NCI-H1105 (cell line): ENCODE results near the gene DENND5B.
"Not testable (repeated sequence)": the region's sequence is repeated elsewhere in the genome, so short reads cannot be mapped to it uniquely, and the experiment has no call there.

ENCODE experiments used
- DNase-seq: peaks from one replicate; lab custom pipeline; 2025; lab: John Stamatoyannopoulos, UW

The DENND5B gene

GRCh38 chr12:31591380-31591901 is 505 bp upstream of the DENND5B start:
- DNase-seq = no peak

DNA sequence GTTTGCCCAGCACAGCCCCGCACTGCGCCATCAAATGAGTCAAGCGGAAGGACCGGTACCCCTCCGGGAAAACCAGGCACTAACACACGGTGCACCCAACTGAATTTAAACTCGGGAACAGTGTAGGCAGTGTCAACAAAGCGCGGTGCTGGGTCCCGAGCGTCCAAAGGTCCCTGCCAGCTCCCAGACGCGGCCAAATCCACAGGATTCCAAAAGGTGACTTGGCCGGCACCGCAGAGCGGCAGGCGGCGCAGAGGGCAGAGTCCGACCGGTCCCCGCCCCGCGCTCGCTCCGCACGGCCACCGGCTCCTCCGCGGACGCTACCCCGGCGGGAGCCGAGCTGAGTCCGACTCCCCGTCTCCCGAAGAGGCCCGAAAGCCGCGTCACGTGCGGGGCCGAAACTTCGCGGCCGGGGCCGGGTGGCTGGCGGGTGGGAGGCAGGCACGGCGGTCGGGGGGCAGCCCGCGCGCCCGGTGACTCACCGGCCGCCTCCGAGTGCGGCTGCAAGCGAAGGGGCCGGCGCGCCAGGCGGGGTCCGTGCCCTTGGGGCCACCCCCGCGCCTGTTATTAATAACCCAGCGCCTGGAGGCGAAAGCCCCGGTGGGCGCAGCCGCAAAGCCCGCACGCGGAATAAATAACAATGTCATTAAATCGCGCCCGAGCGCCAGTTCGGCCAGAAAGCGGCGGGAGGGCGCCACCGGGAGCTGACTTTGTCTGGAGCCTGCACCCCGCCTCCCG is 863 bp downstream of the DENND5B start:
- DNase-seq = peak; percentile 42

GRCh38 chr12:31589598-31589903 is 1.4 kb downstream of the DENND5B start:
- DNase-seq = peak; percentile 59

DNA sequence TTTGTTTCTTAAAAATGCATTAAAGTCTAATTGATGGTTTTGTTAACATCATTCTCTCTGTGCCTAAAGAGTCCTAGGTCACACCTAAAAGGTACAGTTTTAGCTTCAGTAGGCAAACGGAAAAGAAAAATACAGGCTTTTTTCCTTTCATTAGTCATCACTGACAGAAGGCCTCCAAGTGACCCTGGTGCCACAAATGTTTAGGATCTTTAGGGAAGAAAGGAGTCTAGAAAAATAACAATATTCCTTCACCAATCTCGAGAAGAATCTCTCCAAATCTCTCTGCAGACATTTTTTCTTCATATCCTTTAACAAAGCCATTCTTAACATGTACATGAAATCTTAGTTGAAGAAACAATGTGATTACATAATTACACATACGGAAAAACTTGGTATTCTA is 2.0 kb downstream of the DENND5B start:
- no peak for DNase-seq

GRCh38 chr12:31586728-31587127 is 4.2 kb downstream of the DENND5B start:
- no peak for DNase-seq

- DNase-seq = no peak
These were observed 5.0 kb downstream of the DENND5B start for GRCh38 chr12:31585895-31586294.

- no peak for DNase-seq
These were observed 5.7 kb downstream of the DENND5B start for GRCh38 chr12:31585271-31585670.

GRCh38 chr12:31584782-31585181 is 6.2 kb downstream of the DENND5B start:
- no peak for DNase-seq

DNA sequence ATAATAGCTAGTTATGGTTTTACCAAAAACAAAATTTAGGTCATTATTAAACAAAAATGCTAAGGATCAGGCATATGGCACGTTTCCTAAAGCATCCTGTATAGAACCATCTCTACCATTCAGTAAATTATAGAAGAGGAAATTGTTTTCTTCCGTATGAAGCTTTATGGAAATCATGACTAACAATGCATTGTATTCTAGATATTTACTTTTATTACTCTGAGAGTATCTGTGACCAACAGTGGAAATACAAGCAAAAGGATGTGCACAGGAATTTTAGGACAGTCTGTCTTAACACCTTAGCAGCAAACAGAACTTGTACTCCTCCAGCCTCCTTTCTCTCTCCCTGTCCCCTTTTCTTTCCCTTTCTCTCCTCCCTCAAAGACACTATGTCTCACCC is 7.1 kb downstream of the DENND5B start:
- no peak for DNase-seq

DNA sequence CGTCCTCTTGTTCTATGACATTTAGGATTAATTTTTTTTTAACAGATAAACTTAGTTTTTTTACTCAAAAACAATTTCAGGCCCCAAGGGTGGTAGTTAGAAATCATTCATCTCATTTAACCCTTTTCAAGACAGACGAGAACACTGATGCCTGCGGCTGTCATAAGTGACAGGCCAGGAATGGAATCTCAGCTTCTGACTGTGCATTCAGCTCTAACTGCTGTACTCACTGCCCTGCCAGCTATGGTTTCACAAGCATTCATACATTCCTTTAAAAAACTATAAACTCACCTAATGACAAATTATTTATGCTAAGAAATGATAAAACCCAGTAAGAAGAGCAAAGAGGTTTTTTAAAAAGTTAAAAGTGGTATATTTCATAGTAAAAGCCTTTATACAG is 8.8 kb downstream of the DENND5B start:
- no peak for DNase-seq

GRCh38 chr12:31578632-31579031 is 12.3 kb downstream of the DENND5B start:
- DNase-seq = no peak

GRCh38 chr12:31574803-31575575 is 15.9 kb downstream of the DENND5B start:
- DNase-seq = no peak

- DNase-seq = not testable (repeated sequence)
These were observed 16.6 kb downstream of the DENND5B start for GRCh38 chr12:31574367-31574766.

DNA sequence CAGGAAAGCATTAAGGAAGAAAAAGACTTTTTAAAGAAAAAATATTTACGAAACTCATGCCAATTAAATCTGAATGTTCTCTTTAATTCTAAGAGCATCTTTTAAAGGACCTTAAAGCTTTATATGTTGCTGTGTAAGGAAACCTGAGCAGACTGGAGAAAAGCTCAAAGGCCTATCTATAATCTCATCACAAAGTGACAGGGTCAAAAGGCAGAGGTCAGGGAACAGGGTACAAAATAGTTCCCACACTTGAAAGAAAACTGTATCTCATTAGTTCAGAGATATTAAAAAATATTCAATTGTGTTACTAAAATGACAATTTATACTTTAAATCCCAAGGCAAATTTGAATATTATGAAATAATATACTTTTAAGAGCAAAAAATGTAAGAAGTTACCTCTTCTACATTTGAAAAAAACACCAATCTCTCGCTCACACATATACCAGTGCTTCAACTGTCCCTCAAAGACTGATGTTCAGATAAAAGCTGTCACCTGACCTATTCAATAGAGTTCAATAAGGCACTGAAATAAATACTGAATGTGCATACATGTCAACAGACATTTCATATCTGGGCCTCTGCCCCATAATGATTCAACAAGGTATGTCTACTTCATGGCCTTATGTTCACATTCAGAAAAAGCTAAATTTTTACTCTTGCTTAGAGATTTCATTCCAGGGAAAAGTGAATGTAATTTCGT is 17.9 kb downstream of the DENND5B start:
- DNase-seq = no peak

DNA sequence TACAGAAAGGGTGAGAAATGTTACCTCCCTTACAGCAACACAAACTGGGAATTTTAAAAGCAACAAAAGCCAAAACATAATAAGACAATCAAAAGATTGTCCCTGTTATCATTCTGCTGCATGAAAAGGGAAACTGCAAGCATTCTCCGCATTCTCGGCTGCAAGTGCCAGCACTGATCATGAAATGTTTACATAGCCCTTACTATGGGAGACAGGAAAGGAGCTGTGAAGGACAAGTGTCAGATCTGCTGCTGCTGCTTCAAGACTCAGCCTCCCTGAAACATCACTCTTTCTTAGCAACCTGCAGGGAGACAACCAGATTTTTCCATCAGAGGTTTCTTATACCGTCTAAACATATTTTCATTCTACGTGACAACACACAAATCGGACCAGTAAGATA is 20.1 kb downstream of the DENND5B start:
- no peak for DNase-seq

DNA sequence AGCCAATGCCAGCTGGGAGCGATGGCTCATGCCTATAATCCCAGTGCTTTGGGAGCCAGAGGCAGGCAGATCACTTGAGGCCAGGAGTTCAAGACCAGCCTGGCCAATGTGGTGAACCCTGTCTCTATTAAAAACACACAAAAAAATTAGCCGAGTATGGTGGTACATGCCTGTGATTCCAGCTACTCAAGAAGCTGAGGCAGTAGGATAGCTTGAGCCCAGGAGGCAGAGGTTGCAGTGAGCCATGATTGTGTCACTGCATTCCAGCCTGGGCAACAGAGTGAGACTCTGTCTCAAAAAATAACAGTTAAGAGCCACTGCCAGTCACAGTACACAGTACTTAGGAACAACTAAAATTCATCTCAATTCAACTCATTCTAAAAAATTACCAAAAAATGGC is 21.4 kb downstream of the DENND5B start:
- DNase-seq = not testable (repeated sequence)

- no peak for DNase-seq
These were observed 22.4 kb downstream of the DENND5B start for GRCh38 chr12:31568498-31568897.

- DNase-seq = no peak
These were observed 23.9 kb downstream of the DENND5B start for GRCh38 chr12:31567029-31567428.

DNA sequence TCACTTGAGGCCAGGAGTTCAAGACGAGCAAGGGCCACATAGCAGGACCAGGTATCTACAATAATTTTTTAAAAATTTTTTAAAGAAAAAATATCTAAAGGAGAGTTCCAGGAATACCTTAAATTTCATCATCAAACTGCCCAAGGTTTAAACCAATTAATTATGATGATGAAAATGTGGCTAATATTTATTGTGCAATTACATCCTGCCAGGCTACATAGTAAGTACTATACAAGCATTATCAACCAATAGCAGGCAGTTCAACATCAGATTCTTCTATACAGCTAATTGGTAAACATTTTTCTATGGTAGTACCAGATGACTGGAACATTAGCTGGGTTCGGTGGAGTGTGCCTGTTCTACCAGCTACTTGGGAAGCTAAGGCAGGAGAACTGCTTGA is 24.4 kb downstream of the DENND5B start:
- DNase-seq = no peak

DNA sequence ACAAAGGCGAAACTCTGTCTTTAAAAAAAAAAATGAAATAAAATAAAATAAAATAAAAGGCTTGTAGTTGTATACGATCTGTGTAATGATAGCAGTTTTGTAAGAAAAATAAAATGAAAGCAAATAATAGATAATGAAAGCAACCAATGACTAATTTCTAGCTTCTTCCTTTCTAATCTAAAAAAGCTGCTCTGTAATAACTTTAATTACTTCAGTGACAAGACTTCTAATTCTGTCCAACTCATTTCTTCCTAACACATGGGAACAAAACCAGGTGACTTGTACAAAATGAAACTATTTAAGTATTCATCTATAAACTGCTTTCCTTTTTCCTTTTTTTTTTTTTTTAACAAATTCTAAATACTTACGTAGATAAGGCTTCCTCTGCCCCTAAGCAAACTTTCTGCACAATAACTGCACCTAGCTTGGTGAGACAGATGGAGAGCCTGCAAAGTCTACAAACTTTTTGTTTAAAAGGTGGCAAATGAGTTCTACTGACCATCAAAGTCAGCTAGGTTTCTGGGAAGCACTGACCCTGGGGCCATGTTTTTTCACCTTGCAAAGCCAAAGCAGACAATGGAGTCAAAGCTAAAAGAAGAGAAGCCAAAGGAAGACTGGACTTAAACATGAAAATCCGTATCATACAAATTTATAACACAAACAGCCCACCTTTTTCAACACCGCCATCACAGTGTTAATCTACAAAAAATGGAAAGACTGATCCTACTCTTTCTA is 28.2 kb downstream of the DENND5B start:
- DNase-seq = no peak

DNA sequence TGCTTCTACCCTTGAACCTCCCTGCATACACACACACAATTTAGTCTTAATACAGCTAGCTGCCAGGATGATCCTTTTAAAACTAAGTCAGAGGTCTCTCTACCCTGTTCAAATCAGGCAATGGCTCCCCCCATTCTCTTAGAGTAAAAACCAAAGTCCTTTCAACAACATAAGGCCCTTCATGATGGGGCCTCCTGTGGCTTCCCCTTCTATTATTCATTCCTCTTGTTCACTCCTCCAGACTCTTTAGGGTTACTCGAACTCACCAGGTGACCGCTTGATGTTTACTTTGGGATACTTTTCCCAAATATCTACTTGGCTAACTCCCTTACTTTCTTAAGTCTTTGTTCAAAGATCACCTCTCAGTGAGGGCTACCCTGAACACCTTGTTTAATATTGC is 30.4 kb downstream of the DENND5B start:
- no peak for DNase-seq

DNA sequence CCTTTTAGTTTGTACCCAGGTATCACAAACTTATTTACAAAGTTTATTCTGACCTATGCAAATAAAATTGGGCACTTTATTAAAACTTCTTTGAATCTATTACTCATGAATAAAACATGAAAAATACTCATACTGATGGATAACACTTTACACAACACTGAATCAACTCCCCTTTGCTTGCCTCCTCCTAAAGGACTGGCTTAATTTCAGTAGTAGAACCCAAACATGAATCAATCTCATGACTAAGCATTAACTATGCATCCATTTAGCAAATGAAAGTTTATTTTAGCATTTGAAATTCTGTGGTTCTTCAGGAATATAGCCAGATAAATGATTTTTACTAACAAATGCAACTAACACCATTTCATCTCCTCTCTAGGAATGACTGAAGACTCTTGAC is 32.4 kb downstream of the DENND5B start:
- no peak for DNase-seq
